ENCODE results near the gene BCO2.
"Not testable (repeated sequence)": the region's sequence is repeated elsewhere in the genome, so short reads cannot be mapped to it uniquely, and the experiment has no call there.

The BCO2 gene

DNA sequence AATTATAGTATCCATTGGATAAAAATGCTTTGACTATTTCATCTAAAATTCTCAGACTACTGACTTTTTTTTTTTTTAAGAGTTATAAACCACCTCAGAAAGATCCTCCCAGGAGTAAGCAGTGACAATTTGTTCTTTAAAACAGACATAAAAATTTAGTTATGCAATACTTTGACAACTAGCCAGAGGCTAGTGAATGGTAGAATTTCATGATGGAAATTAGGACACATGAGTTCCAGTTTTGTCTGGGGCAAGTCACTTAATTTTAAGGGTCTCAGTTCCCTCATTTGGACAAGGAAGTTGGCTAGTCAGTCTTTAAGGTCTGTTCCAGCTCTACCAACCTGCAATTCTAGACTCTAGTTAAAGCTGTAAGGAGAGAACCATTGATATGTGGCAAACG, 14.3 kb upstream of the BCO2 start:
- H3K4me3 ChIP-seq (ENCODE audit: low read depth, low read length), result no peak overlapping the region
- TF ChIP-seq, protein P1, sequence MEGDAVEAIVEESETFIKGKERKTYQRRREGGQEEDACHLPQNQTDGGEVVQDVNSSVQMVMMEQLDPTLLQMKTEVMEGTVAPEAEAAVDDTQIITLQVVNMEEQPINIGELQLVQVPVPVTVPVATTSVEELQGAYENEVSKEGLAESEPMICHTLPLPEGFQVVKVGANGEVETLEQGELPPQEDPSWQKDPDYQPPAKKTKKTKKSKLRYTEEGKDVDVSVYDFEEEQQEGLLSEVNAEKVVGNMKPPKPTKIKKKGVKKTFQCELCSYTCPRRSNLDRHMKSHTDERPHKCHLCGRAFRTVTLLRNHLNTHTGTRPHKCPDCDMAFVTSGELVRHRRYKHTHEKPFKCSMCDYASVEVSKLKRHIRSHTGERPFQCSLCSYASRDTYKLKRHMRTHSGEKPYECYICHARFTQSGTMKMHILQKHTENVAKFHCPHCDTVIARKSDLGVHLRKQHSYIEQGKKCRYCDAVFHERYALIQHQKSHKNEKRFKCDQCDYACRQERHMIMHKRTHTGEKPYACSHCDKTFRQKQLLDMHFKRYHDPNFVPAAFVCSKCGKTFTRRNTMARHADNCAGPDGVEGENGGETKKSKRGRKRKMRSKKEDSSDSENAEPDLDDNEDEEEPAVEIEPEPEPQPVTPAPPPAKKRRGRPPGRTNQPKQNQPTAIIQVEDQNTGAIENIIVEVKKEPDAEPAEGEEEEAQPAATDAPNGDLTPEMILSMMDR (IDR thresholded peaks at IDR 0.05; ENCODE audit: low read depth, low read length, missing control alignments), result no peak
- DNase-seq (ENCODE audit: low read depth), result no peak

DNA sequence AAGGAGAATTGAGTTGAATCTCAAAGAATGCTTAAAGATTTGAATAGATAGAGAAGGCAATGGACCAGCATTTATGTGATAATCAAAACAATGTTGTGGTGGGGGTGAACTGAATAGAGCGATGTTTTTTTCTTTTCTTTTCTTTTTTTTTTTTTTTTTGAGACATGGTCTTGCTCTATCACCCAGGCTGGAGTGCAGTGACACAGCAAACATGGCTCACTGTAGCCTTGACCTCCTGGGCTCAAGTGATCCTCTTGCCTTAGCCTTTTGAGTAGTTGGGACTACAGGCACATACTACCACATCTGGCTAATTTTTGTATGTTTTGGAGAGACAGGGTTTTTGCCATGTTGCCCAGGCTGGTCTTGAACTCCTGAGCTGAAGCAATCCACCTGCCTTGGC, 13.1 kb upstream of the BCO2 start:
- DNase-seq (ENCODE audit: low read depth); H3K4me3 ChIP-seq (ENCODE audit: low read depth, low read length): not testable (repeated sequence)

DNA sequence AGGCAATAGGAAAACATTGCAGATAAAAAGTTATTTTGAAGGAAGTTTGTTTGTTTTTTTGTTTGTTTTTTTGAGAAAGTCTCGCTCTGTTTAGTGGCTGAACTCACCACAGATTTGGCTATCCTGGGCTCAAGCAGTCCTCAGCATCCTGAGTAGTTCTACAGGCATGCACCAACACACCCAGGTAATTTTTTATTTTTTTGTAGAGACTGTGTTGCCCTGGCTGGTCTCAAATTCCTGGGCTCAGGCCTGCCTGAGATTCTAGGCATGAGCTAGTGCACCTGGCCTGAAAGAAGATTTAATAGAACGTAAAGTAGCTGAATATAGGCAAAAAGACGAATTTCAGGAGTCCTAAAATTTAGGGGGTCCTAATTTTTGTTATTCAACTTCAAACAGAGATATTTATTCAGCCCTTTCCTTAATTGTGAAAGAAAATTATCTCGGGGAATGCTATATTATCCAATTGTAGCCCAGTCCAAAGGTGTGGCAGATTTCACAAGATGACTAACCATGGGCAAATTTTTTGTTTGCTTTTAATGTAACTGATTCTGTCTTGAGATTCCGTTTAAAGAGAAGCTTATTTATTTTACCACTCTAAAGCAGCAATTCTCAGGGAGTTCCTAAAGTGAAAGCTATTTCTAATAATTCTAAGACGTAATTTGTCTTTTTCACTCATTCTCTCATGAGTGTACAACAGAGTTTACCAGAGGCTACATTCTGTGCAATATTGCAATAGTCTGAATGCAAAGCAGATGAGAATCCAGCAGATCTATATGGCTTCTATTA, 12.4 kb upstream of the BCO2 start:
- no peak for DNase-seq (ENCODE audit: low read depth)
- no peak overlapping the region for H3K4me3 ChIP-seq (ENCODE audit: low read depth, low read length)
- TF ChIP-seq, protein P1 (IDR thresholded peaks at IDR 0.05; ENCODE audit: low read depth, low read length, missing control alignments), result no peak

DNA sequence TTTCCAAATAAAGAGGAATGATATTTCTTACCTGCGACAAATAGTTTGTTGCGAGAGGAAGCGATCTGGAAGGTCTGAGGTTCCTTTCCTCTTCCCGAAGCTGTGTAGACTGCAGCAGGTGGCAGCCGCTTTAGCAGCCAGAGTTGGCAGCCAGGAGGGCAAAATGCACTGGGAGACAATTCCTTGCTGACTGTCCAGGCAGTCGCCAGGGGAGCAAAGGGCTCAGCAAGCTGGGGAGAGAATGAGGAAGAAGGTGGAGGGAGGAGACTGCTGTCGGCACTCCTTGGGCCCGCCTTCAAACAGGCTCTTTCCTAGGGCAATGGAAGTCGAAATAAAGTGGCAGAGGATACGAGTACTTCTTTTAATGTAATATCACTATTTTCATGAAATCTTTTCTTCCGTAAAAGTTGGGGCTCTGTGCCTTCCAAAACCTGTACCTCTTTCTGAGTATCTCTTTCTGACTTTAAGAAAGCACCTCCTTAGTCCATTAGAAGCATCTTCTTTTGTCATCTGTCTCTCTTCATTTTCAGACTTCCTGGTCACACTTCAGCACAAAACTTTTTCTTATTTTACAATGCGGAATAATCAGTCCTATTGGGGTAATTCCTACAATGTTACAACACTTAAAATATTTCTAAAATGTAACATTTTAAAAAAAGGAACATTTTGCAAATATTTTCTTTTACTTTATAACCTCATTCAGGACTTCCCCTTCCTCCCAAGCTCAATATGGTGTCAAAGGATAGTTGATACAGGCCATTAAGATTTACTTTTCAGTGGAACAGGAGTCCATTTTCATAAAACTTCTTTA, 11.2 kb upstream of the BCO2 start, which contains the start of gene IL18:
Gene IL18 (minus strand): TSS at position 220 of the 811 bp plus-strand sequence. CDS start 9,041 bp downstream, outside the sequence.
- H3K4me3 ChIP-seq (ENCODE audit: low read depth, low read length), result no peak within 1 kb of the TSS
- TF ChIP-seq, protein P1 (IDR thresholded peaks at IDR 0.05; ENCODE audit: low read depth, low read length, missing control alignments), result no peak
- DNase-seq (ENCODE audit: low read depth), result no peak

DNA sequence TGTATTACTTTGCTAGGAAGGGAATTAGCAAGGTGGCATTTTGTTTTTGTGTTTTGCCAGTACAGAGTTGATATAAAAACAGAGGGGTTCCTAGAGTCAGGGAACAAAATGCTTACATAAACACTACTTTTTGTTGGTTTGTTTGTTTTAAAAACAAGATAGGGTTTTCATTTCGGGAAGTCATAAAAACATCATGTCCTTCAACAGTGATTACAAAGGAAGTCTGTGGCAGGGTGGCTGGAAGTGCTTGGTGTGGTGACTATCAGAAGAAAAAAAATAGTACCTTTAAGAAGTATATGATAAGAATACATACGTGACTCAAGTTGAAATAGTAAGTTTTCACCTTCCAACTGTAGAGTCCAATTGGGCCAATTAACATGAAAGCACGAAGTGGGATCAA, 10.3 kb upstream of the BCO2 start:
- TF ChIP-seq, protein P1 (IDR thresholded peaks at IDR 0.05; ENCODE audit: low read depth, low read length, missing control alignments), result no peak
- H3K4me3 ChIP-seq (ENCODE audit: low read depth, low read length), result no peak overlapping the region
- no peak for DNase-seq (ENCODE audit: low read depth)

DNA sequence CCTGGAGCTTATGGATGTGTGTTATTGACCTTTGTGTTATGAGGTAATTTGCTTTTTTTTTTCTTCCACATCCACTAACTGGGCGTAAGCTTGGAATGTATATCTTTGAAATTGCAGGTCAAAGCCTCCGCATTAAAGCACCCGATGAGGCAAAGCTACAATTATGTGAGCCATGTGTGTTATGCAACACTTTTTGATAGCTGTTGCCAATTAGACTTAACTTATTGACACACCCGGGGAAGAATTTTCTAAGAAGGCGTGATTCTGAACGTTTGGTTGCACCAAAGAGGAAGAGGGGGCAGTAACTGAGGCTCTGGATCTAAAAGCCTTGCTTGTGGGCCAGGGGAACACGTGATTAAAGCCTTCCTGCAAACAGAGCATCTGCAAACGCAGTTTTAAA, 8.8 kb upstream of the BCO2 start:
- DNase-seq (ENCODE audit: low read depth), result no peak
- no peak overlapping the region for H3K4me3 ChIP-seq (ENCODE audit: low read depth, low read length)
- TF ChIP-seq, protein P1 (IDR thresholded peaks at IDR 0.05; ENCODE audit: low read depth, low read length, missing control alignments), result no peak

DNA sequence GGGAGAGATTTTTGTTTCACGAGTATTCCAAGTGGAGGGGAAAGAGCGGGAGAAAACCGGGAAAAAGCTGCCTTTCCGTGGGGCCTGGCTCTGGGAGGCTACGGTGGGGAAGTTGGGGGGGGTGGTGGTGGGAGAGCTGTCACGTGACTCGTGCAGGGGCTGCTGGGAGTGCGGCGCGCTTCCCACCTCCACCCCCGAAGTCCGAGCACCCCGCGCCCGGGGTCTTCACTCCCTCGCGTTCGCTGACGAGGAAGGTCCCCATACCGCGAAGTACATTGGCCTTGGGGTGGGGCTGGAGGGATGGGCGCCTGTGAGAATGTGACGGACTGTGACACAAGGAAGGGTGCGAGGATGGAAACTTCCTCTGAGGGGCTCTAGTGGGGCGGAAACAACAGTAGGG, 8.2 kb upstream of the BCO2 start, which contains the start of gene TEX12:
Gene TEX12 (plus strand): TSS at position 228 of the 400 bp plus-strand sequence. CDS start 1,897 bp downstream, outside the sequence.
- TF ChIP-seq, protein P1 (IDR thresholded peaks at IDR 0.05; ENCODE audit: low read depth, low read length, missing control alignments), result no peak
- DNase-seq (ENCODE audit: low read depth), result no peak

More for the DNA sequence above, 8.2 kb upstream of the BCO2 start, which contains the start of gene TEX12:
- H3K4me3 ChIP-seq (ENCODE audit: low read depth, low read length), result no peak within 1 kb of the TSS
